ENCODE data around the gene CBR3.

Gene CBR3

GRCh38 chr21:36120304-36120888, 14.5 kb upstream of the CBR3 start:
- DNase-seq (ENCODE audit: insufficient read length, low spot score) (no peak), FAIRE-seq (no peak)
- TF ChIP-seq CTCF (IDR thresholded peaks at IDR 0.05; ENCODE audit: insufficient read depth, missing control alignments) = no peak

GRCh38 chr21:36122977-36123376, 11.9 kb upstream of the CBR3 start:
- no peak for TF ChIP-seq CTCF (IDR thresholded peaks at IDR 0.05; ENCODE audit: insufficient read depth, missing control alignments)
- FAIRE-seq (no peak), DNase-seq (ENCODE audit: insufficient read length, low spot score) (no peak)

- no peak for FAIRE-seq
- no peak for DNase-seq (ENCODE audit: insufficient read length, low spot score)
- no peak for TF ChIP-seq CTCF (IDR thresholded peaks at IDR 0.05; ENCODE audit: insufficient read depth, missing control alignments)
Measured at GRCh38 chr21:36124395-36124794, 10.5 kb upstream of the CBR3 start.

- FAIRE-seq = no peak
- no peak for DNase-seq (ENCODE audit: insufficient read length, low spot score)
- TF ChIP-seq CTCF (IDR thresholded peaks at IDR 0.05; ENCODE audit: insufficient read depth, missing control alignments) = peak; percentile 84
Measured at GRCh38 chr21:36125512-36126207, 9.2 kb upstream of the CBR3 start.

GRCh38 chr21:36126208-36126565, 8.7 kb upstream of the CBR3 start:
- FAIRE-seq (no peak), DNase-seq (ENCODE audit: insufficient read length, low spot score) (no peak)
- TF ChIP-seq CTCF (IDR thresholded peaks at IDR 0.05; ENCODE audit: insufficient read depth, missing control alignments) = no peak

- no peak for DNase-seq (ENCODE audit: insufficient read length, low spot score)
- no peak for FAIRE-seq
- TF ChIP-seq CTCF (IDR thresholded peaks at IDR 0.05; ENCODE audit: insufficient read depth, missing control alignments) = no peak
Measured at GRCh38 chr21:36126621-36127110, 8.2 kb upstream of the CBR3 start.

- FAIRE-seq (no peak), DNase-seq (ENCODE audit: insufficient read length, low spot score) (no peak)
- no peak for TF ChIP-seq CTCF (IDR thresholded peaks at IDR 0.05; ENCODE audit: insufficient read depth, missing control alignments)
Measured at GRCh38 chr21:36127250-36127904, 7.5 kb upstream of the CBR3 start.
